MM.1S (cell line): Measurements from ENCODE around the gene ITK.

Experiments
- DNase-seq: peaks from one replicate; pipeline ENCODE4 v3.0.0-alpha.2; 2015
- H2AFZ ChIP-seq: fragments of 300-600 bp; sonication (generic); 2 replicates; pipeline ENCODE4 v1.6.0; 2016; ENCODE audit warnings: antibody characterized with exemption, low read length
- H3F3A ChIP-seq: fragments of 300-600 bp; sonication (generic); 2 replicates; pipeline ENCODE4 v1.6.1; 2016; ENCODE audit warnings: mild to moderate bottlenecking, antibody characterized with exemption, low read length, moderate library complexity, mixed read lengths; ENCODE audit not compliant: insufficient read depth
- H3K27ac ChIP-seq: fragments of 300-600 bp; sonication (generic); 2 replicates; pipeline ENCODE4 v1.5.1; 2016; ENCODE audit warnings: mild to moderate bottlenecking, low read length
- H3K27me3 ChIP-seq: fragments of 300-600 bp; sonication (generic); replicated peaks from 2 replicates; pipeline ENCODE4 v1.6.0; 2016; ENCODE audit warnings: low read length; ENCODE audit not compliant: insufficient read depth
- H3K36me3 ChIP-seq: fragments of 300-600 bp; sonication (generic); replicated peaks from 2 replicates; pipeline ENCODE4 v1.6.1; 2016; ENCODE audit warnings: mild to moderate bottlenecking, low read length, mixed read lengths; ENCODE audit not compliant: insufficient read depth
- H3K4me1 ChIP-seq: fragments of 300-600 bp; sonication (generic); 2 replicates; pipeline ENCODE4 v1.6.1; 2016; ENCODE audit warnings: low read length, mixed read lengths
- H3K4me2 ChIP-seq: fragments of 300-600 bp; sonication (generic); 2 replicates; pipeline ENCODE4 v1.6.0; 2016; ENCODE audit warnings: low read depth, low read length
- H3K4me3 ChIP-seq: fragments of 300-600 bp; sonication (generic); 2 replicates; pipeline ENCODE4 v1.5.1; 2016; ENCODE audit warnings: low read length, mixed read lengths
- H3K79me2 ChIP-seq: fragments of 300-600 bp; sonication (generic); 2 replicates; pipeline ENCODE4 v1.6.1; 2016; ENCODE audit warnings: mixed run types, low read length, mixed read lengths
- H3K9ac ChIP-seq: fragments of 300-600 bp; sonication (generic); 2 replicates; pipeline ENCODE4 v1.6.1; 2016; ENCODE audit warnings: low read length, mixed read lengths
- H3K9me2 ChIP-seq: fragments of 300-600 bp; sonication (generic); replicated peaks from 2 replicates; pipeline ENCODE4 v1.6.1; 2016; ENCODE audit warnings: mild to moderate bottlenecking, low read length, mixed read lengths; ENCODE audit not compliant: insufficient read depth
- H3K9me3 ChIP-seq: fragments of 300-600 bp; sonication (generic); replicated peaks from 2 replicates; pipeline ENCODE4 v1.6.1; 2016; ENCODE audit warnings: mild to moderate bottlenecking, low read length, mixed read lengths; ENCODE audit not compliant: insufficient read depth
- H4K20me1 ChIP-seq: fragments of 300-600 bp; sonication (generic); 2 replicates; pipeline ENCODE4 v1.6.1; 2016; ENCODE audit warnings: mild to moderate bottlenecking, low read length, moderate library complexity, mixed read lengths; ENCODE audit not compliant: insufficient read depth
- CTCF ChIP-seq: fragments of 300-600 bp; sonication (generic); IDR thresholded peaks from 2 replicates; pipeline ENCODE4 v1.5.1; 2016; ENCODE audit warnings: antibody characterized with exemption, low read length, mixed read lengths
- EZH2 ChIP-seq: fragments of 300-600 bp; sonication (generic); optimal IDR thresholded peaks from 2 replicates; pipeline ENCODE3; 2017; ENCODE audit warnings: low read depth, mild to moderate bottlenecking, antibody characterized with exemption, low read length, mixed read lengths
- EZH2phosphoT487 ChIP-seq: fragments of 300-600 bp; sonication (generic); IDR thresholded peaks from 2 replicates; pipeline ENCODE4 v1.6.1; 2018; ENCODE audit warnings: antibody characterized with exemption, low read length

Gene ITK

GRCh38 chr5:157278319-157279037, 97.8 kb downstream of the ITK start:
- Histone ChIP-seq H3K27ac (no peak overlapping the region), H4K20me1 (peaks cover 6% of the 10 kb centered on the region; the same call in 1 of the 2 replicates), H3K4me1 (peaks cover 28% of the 10 kb centered on the region), H3K4me2 (no peak overlapping the region), H3K9me2 (no peaks in the 10 kb centered on the region), H3K9me3 (no peaks in the 10 kb centered on the region), H3K79me2 (peaks cover 99% of the 10 kb centered on the region), H3F3A (peaks cover 9% of the 10 kb centered on the region), H3K27me3 (no peaks in the 10 kb centered on the region), H3K4me3 (no peak overlapping the region), H3K9ac (no peak overlapping the region), H2AFZ (no peak overlapping the region), H3K36me3 (no peaks in the 10 kb centered on the region)
- TF ChIP-seq EZH2phosphoT487 (no peak), CTCF (no peak), EZH2 (no peak)
- no peak for DNase-seq

GRCh38 chr5:157279605-157280239, 99.1 kb downstream of the ITK start:
- Histone ChIP-seq H4K20me1 (peaks cover 9% of the 10 kb centered on the region; the same call in 1 of the 2 replicates), H2AFZ (no peak overlapping the region), H3K4me2 (no peak overlapping the region), H3K4me1 (peaks cover 30% of the 10 kb centered on the region), H3K9me2 (no peaks in the 10 kb centered on the region), H3K36me3 (no peaks in the 10 kb centered on the region), H3K27me3 (no peaks in the 10 kb centered on the region), H3K4me3 (no peak overlapping the region), H3K27ac (no peak overlapping the region), H3K9me3 (no peaks in the 10 kb centered on the region), H3K79me2 (peaks cover 99% of the 10 kb centered on the region), H3F3A (peaks cover 9% of the 10 kb centered on the region), H3K9ac (no peak overlapping the region)
- no peak for DNase-seq
- TF ChIP-seq CTCF (no peak), EZH2 (no peak), EZH2phosphoT487 (no peak)

- no peak overlapping the region for H2AFZ ChIP-seq
- H3F3A ChIP-seq, result peaks cover 9% of the 10 kb centered on the region
- H3K79me2 ChIP-seq, result peaks cover 99% of the 10 kb centered on the region
- H3K4me3 ChIP-seq, result no peak overlapping the region
- H3K9ac ChIP-seq, result no peak overlapping the region
- H3K27ac ChIP-seq, result no peak overlapping the region
- H3K9me3 ChIP-seq, result no peaks in the 10 kb centered on the region
- H3K4me2 ChIP-seq, result no peak overlapping the region
- H3K9me2 ChIP-seq, result no peaks in the 10 kb centered on the region
- TF ChIP-seq CTCF, result no peak
- TF ChIP-seq EZH2, result no peak
- no peak for TF ChIP-seq EZH2phosphoT487
- H3K36me3 ChIP-seq, result 0 out of 2 replicates have a peak, but pooled peaks cover 2% of the 10 kb centered on the region
- H3K27me3 ChIP-seq, result no peaks in the 10 kb centered on the region
- no peak for DNase-seq
- peaks cover 24% of the 10 kb centered on the region for H3K4me1 ChIP-seq
- H4K20me1 ChIP-seq, result peaks cover 9% of the 10 kb centered on the region; the same call in 1 of the 2 replicates
Observed at GRCh38 chr5:157280927-157281326, 100.3 kb downstream of the ITK start.
